ENCODE data around the gene LEMD2. TPM values are rescaled to one million over a fixed set of nuclear protein-coding genes. Genes with fewer than 3 reads are reported as not detected.
A peak's percentile ranks its signal among the peaks of the same experiment; 100 is the strongest.

The LEMD2 gene
- total RNA-seq: 10 to 100 TPM; 36.4 to 65.3 (median 55.4) TPM

DNA sequence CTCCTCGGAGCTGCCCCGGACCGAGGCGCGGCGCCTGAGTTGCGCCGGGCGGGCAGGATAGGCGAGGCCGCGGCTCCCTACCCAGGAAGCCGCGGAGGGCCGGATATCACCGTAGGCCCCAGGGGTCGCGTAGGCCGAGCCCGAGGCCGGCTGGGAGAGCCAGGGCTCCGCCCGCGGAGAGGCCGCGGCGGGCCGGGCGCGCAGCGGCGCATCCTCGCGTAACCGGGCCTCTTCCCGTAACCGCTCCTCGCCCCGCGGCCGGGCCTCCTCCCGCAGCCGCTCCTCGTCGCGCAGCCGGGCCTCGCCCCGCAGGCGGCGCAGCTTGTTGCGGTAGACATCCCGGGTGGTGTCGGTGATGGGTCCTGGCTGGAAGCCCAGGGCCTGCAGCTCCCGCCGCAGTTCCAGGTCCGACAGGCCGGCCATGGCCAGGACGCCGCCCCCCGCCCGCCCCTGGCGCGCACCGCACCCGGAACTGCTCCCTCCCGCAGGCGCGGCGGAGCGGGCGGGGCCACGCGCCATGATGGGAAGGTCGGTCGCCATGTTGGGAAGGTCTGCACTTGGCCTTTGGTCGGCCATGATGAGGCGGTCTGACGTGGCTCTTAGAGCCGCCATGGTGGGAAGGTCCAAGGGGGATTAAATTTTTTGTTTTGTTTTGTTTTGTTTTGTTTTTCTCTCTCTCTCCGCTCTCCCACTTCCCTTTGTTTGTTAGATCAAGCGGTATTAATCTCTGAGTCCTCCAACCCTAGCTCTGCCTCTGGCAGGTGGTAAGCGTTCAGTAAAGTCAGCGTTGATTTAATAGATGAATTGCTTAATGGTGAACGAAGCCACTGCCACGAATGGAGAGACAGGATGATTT, at the start of gene LEMD2:
LEMD2 (minus strand) TSS at position 437 of the 856 bp plus-strand sequence; CDS start at position 423, 14 bp downstream.
- peaks cover 40 to 48% (median 44%) of the 10 kb centered on the region in 4 donors for H3K4me1 ChIP-seq
- TF ChIP-seq POLR2AphosphoS5 (IDR thresholded peaks at IDR 0.05) (peak; percentile 96 to 97), EP300 (IDR thresholded peaks at IDR 0.05) (no peak), POLR2A (IDR thresholded peaks at IDR 0.05; ENCODE audit: low read depth) (peak; percentile 94)
- TF ChIP-seq, protein P1, sequence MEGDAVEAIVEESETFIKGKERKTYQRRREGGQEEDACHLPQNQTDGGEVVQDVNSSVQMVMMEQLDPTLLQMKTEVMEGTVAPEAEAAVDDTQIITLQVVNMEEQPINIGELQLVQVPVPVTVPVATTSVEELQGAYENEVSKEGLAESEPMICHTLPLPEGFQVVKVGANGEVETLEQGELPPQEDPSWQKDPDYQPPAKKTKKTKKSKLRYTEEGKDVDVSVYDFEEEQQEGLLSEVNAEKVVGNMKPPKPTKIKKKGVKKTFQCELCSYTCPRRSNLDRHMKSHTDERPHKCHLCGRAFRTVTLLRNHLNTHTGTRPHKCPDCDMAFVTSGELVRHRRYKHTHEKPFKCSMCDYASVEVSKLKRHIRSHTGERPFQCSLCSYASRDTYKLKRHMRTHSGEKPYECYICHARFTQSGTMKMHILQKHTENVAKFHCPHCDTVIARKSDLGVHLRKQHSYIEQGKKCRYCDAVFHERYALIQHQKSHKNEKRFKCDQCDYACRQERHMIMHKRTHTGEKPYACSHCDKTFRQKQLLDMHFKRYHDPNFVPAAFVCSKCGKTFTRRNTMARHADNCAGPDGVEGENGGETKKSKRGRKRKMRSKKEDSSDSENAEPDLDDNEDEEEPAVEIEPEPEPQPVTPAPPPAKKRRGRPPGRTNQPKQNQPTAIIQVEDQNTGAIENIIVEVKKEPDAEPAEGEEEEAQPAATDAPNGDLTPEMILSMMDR (IDR thresholded peaks at IDR 0.05): no peak
- peak; percentile 98 for DNase-seq (ENCODE audit: extremely low spot score)
- no peaks in the 10 kb centered on the region for H3K27me3 ChIP-seq
- H3K9me3 ChIP-seq: no peaks in the 10 kb centered on the region
- peak within 1 kb of the TSS; percentile 91 to 99 (median 96) for H3K4me3 ChIP-seq
- H3K27ac ChIP-seq (replicated peaks in 1 of 4): peak within 1 kb of the TSS; percentile 100
- 13% methylated on average over 20 of the region's 86 CpGs for WGBS
- intact Hi-C loops (cut with DNase I): no loop called here
- H3K36me3 ChIP-seq: peaks cover 6 to 17% (median 13%) of the 10 kb centered on the region in 4 donors

DNA sequence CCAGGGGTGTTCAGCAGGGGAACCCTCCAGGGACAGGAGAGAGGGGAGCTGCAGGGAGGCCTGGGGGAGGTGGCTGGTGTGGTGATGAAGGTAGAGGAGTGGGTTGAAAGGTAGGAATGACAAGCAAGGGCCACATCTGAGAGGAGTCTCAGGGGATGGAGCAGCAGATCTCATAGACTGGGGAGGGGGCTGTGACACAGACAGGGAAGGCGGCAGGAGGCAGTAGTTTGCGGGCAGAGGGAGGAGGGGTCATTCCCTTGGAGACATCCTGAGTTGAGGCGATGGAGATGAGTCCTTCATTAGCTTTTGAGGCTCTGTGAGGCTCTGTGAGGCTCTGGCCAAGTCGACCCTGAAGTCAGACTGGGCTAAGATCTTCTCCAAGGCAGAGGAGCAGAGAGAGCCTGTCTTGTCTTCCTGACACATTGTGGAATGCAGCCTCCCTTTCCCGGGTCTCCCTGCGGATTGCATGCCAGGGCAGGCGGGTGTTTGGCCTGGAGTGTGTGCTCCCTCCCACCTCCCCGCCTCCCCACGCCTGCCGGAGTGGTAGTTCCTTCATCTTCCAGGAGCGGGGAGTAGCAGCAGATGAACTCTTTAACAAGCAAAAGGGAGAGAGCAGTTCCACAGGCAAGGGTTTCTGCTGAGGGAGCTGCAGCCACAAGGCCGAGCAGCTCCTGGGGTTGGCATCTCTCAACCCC, 49.2 kb upstream of the LEMD2 start:
- intact Hi-C loops (cut with DNase I): no loop called here
- TF ChIP-seq, protein P1 (IDR thresholded peaks at IDR 0.05): no peak
- TF ChIP-seq POLR2A (IDR thresholded peaks at IDR 0.05; ENCODE audit: low read depth) (no peak), POLR2AphosphoS5 (IDR thresholded peaks at IDR 0.05) (no peak), EP300 (IDR thresholded peaks at IDR 0.05) (no peak)
- peaks cover 0 to 5% (median 0%) of the 10 kb centered on the region in 4 donors for H3K27me3 ChIP-seq

DNA sequence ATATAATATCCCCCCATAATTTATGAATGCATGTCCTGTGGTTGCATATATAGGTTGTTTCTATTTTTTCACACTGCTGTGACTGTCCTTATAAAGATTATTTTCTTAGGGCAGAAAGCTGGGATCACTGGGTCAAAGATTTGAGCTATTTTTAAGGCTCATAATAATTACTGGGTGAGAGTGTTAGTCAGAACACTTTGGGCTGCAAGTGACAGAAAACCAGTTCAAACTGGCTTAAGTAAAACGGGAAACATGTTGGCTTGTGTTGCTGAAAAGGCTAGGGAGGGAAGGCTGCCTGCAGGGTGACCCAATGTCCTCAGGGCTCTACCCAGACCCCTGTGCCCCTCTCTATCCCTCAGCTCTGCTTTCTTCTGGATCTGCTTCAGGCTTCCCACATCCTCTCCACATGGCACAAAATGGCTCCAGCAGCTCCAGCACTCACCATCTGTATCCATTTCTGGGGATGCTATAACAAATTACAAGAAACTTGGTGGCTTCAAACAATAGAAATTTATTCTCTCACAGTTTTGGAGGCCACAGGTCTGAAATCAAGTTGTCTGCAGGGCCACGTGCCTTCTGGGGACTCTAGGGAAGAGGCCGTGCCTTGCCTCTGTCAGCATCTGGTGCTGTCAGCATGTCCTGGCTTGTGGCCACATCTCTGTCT, 48.0 kb upstream of the LEMD2 start:
- Histone ChIP-seq H3K4me3 (no peak overlapping the region), H3K9me3 (peaks cover 0 to 8% (median 6%) of the 10 kb centered on the region in 4 donors), H3K4me1 (peaks cover 0 to 27% (median 12%) of the 10 kb centered on the region in 4 donors), H3K27ac (replicated peaks in 1 of 4) (no peak overlapping the region), H3K36me3 (no peaks in the 10 kb centered on the region), H3K27me3 (peaks cover 0 to 2% (median 0%) of the 10 kb centered on the region in 4 donors)
- TF ChIP-seq POLR2A (IDR thresholded peaks at IDR 0.05; ENCODE audit: low read depth) (no peak), POLR2AphosphoS5 (IDR thresholded peaks at IDR 0.05) (no peak), EP300 (IDR thresholded peaks at IDR 0.05) (no peak)
- TF ChIP-seq, protein P1 (IDR thresholded peaks at IDR 0.05): no peak
- DNase-seq (ENCODE audit: extremely low spot score): no peak
- intact Hi-C loops (cut with DNase I): no loop called here
- WGBS: 78% methylated on average over 3 of the region's 3 CpGs

More for the DNA sequence above, 49.2 kb upstream of the LEMD2 start:
- Histone ChIP-seq H3K27ac (replicated peaks in 1 of 4) (no peak overlapping the region), H3K36me3 (no peaks in the 10 kb centered on the region), H3K4me1 (peaks cover 0 to 27% (median 12%) of the 10 kb centered on the region in 4 donors), H3K9me3 (peaks cover 0 to 8% (median 6%) of the 10 kb centered on the region in 4 donors), H3K4me3 (no peak overlapping the region)
- WGBS: 42% methylated on average over 12 of the region's 12 CpGs
- no peak for DNase-seq (ENCODE audit: extremely low spot score)

DNA sequence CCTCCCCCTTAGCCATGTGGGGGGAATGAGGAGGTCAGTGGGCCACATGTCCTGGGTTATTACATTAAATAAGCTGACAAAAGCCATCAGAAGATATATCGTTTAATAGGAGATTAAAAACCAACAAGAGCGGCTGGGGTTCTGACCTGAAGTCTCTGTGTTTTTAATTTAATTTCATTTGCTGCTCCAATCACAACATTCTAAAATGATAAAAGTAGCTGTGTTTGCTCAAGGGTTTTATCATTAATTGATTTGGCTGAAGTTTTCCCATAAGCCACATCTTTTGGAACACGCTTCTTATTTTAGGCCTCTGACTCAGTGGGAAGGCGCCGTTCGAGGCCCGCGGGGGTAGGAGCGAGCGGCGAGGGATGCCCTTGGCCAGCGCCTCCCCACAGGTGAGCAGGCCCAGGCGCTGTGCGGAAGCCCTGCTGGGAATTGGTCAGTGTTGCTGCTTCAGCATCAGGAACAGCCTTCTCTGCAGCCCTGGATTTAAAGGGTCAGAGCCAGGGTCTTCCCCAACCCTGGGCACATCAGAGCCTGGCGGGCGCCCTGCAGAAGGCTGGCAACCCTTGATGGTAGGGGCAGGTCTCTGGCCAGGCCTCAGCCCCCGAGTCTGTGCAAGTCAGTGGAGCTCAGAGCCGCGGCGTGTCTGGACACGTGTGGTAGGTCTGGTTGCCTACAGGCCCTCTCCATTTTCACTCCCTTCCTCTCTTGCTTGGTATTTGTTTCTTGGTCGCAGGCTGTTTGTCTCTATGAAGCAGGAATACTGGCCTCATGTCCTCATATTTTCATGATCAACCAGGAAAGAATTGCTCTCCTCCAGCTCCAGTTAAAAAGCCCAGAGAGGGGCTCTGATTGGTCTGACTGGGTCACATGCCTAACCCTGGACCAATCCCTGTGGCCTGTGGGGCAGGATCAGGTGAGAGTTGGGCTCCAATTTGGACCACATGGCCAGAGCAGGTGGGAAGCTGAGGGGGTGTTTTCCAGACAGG, 45.8 kb upstream of the LEMD2 start:
- peaks cover 0 to 8% (median 6%) of the 10 kb centered on the region in 4 donors for H3K9me3 ChIP-seq
- H3K27me3 ChIP-seq: peaks cover 0 to 10% (median 0%) of the 10 kb centered on the region in 4 donors
- intact Hi-C loops (cut with DNase I): no loop called here
- H3K4me3 ChIP-seq: no peak overlapping the region
- H3K27ac ChIP-seq (replicated peaks in 1 of 4): no peak overlapping the region
- H3K4me1 ChIP-seq: peaks cover 0 to 16% (median 3%) of the 10 kb centered on the region in 4 donors
- 95% methylated on average over 12 of the region's 22 CpGs for WGBS
- TF ChIP-seq EP300 (IDR thresholded peaks at IDR 0.05): no peak
- TF ChIP-seq, protein P1 (IDR thresholded peaks at IDR 0.05): no peak
- no peak for TF ChIP-seq POLR2A (IDR thresholded peaks at IDR 0.05; ENCODE audit: low read depth)
- TF ChIP-seq POLR2AphosphoS5 (IDR thresholded peaks at IDR 0.05): no peak
- H3K36me3 ChIP-seq: no peaks in the 10 kb centered on the region
- DNase-seq (ENCODE audit: extremely low spot score): no peak

Data from esophagus muscularis mucosa (tissue), 4 donors.